GM21737 (cell line): ENCODE results near the gene LYST.

Source experiments
- ATAC-seq: cut with Tn5 transposase; IDR thresholded peaks from one replicate; pipeline ENCODE4 v1.9.1; 2021; ENCODE audit warnings: mild to moderate bottlenecking, moderate library complexity; ENCODE audit not compliant: unreplicated experiment

The LYST gene

GRCh38 chr1:235885655-235886262 is 19.1 kb upstream of the LYST start:
- ATAC-seq: no peak

- ATAC-seq: peak; percentile 29
Observed at GRCh38 chr1:235883261-235883927, 16.7 kb upstream of the LYST start.

- no peak for ATAC-seq
Observed at GRCh38 chr1:235882816-235883215, 16.1 kb upstream of the LYST start.

GRCh38 chr1:235881930-235882700 is 15.4 kb upstream of the LYST start:
- no peak for ATAC-seq

GRCh38 chr1:235878082-235878811 is 11.5 kb upstream of the LYST start:
- ATAC-seq: no peak

GRCh38 chr1:235876402-235876841 is 9.7 kb upstream of the LYST start:
- no peak for ATAC-seq

- ATAC-seq: no peak
Observed at GRCh38 chr1:235875036-235875597, 8.4 kb upstream of the LYST start.

GRCh38 chr1:235874261-235874660 is 7.6 kb upstream of the LYST start:
- ATAC-seq: no peak

- ATAC-seq: no peak
Observed at GRCh38 chr1:235873571-235873970, 6.9 kb upstream of the LYST start.

- ATAC-seq: no peak
Observed at GRCh38 chr1:235873045-235873444, 6.3 kb upstream of the LYST start.

- ATAC-seq: no peak
Observed at GRCh38 chr1:235872270-235872669, 5.6 kb upstream of the LYST start.

GRCh38 chr1:235867903-235868469 is 1.3 kb upstream of the LYST start:
- ATAC-seq: no peak

- peak; percentile 73 for ATAC-seq
Observed at GRCh38 chr1:235866913-235867845, 473 bp upstream of the LYST start.

- no peak for ATAC-seq
Observed at GRCh38 chr1:235865565-235866204, 1.0 kb downstream of the LYST start.

- ATAC-seq: no peak
Observed at GRCh38 chr1:235864931-235865525, 1.7 kb downstream of the LYST start.

- ATAC-seq: no peak
Observed at GRCh38 chr1:235864469-235864868, 2.2 kb downstream of the LYST start.

GRCh38 chr1:235863699-235864093 is 3.0 kb downstream of the LYST start:
- ATAC-seq: no peak

- no peak for ATAC-seq
Observed at GRCh38 chr1:235861857-235862256, 4.8 kb downstream of the LYST start.

- no peak for ATAC-seq
Observed at GRCh38 chr1:235860829-235861228, 5.9 kb downstream of the LYST start.
